HG03432 (cell line): ENCODE data around the gene TOP2B.
A peak's percentile ranks its signal among the peaks of the same experiment; 100 is the strongest.

Source experiments
- ATAC-seq: cut with Tn5 transposase; IDR thresholded peaks from one replicate; pipeline ENCODE4 v1.9.1; 2021; ENCODE audit warnings: mild to moderate bottlenecking, moderate library complexity; ENCODE audit not compliant: unreplicated experiment

The TOP2B gene

DNA sequence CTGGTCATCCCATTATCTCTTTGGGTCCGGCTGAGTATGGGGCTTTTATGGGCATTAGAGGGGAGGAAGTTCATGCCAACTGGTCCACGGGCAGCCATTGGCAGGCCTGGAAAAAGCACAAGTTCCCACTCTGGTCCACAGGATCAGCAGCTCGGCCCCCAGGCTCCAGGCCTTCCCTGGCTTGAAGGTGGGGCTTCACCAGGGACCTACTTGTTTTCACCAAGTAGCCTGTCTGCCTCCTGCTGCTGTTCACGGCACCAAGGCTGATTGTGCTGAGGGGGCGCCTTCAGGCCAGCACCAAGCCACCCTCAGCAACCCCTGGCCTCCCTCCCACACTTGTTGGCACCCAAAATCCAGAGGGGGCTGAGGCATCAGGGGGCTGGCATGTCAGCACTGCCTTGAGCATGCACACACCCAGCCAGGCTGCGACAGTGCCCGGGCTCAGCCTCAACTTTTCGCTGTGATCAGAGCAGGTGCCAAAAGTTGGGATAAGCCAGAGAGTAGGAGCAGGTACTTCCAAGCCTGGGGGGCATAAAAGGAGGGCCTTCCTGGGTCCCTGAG is 9.1 kb upstream of the TOP2B start:
- no peak for ATAC-seq

DNA sequence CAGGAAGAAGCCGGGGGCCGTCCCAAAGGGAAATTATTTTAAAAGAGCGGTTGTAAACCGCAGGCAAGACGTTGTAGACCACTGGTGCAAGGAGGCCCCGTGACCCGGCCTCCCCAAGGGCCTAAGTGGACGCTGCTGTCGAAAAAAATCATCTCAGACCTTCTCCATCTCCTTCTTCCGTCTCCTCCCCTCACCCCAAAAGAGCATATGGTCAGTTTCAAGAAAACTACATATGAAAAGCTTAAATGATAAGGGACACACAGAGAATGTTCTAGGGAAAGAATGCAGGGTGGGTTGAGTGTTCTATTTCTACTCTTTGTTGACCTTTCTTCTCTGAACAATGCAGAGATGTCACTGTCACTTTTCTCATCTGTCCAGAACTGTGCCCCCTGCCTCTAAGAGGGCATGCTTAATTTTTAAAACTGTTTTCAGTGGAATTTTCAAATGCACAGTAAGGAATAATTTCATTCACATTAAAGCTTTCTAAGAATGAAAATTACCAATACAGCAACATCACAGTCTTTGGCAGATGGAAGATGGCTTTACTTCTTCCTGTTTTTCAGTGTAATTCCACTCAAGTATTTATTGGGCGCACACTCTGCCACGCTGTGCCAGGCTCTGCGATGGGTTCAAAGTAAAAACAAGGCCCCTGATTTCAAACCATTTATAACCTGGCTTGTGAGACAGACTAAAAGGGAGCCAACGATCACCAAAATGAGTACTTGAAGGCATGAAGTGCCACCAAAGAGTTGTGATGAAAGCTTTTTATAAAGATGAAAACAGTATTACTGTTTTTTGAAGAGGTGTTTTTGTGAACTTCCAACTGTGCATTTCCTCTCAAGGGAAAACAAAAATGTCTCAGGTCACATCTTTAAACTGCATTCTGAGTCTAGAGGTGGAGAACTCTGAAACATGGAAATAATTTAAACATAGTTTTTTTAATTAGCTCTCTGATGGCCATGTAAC is 891 bp upstream of the TOP2B start:
- peak; percentile 28 for ATAC-seq

DNA sequence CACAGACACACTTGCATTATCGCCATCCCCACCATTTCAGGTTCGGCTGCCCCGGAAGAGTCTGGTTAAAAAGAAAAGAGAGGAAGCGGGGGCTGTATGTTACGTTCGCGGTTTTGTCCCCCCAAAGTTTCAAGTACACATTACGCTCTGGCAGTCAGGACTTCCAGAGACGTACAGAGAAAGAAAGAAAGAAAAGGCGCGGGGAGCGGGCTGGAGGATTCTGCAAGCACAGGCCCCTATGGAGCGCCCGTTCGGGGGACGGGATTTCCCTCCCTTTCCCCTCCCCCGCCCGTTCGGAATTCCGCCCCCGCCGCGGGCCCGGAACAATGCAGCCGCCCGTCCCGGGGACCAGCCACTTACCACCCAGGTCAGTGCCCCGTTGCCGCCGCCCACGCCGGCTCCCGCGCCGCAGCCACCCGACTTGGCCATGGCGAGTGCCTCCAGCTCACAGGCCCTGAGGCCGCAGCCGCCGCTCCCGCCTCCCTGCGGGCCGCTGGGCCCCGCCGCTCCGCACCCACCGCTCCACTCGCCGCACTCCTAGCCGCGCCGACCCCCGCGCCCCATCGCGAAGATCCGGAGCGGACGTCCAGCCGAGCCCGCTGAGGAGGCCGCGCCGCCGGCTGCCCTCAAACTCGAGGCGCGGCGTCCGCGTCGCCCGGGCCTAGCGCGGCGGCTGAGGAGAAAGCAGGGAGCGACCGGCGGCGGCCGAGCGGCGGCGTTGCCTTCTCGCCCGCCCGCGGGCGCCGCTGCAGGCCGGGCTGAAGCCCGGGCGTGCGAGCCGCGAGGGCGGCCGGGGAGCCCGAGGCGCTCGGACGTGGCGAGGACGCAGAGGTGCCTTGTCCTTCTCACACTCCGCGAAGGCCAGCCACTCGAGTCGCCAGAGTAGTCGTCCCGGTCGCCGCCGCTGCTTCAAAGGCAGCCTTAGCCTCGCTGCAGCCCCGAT is 567 bp downstream of the TOP2B start:
- peak; percentile 35 for ATAC-seq

DNA sequence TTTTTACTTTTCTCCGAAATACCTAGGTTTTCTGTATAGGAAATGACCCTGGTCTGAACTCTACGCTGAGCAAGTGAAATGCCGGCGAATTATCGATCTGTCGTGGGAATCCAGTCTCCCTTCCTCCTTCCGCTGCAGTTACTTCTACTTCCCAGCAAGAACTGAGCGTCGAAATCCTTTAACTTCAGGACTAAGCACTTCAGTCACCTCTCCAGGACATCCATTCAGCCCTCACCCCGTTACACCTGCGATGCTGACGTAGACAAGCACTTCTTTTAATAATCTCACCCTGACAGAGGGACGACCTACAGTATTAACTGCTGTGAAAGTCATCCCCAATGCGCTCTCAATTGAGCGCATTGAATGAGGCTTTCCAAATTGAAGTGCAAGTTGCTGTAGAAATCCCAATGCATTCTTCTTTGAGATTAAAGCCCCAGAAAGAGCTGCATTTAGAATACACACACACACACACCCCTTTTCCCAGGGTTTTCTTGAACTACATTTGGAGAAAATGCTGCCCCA is 1.3 kb downstream of the TOP2B start:
- ATAC-seq = peak; percentile 12

DNA sequence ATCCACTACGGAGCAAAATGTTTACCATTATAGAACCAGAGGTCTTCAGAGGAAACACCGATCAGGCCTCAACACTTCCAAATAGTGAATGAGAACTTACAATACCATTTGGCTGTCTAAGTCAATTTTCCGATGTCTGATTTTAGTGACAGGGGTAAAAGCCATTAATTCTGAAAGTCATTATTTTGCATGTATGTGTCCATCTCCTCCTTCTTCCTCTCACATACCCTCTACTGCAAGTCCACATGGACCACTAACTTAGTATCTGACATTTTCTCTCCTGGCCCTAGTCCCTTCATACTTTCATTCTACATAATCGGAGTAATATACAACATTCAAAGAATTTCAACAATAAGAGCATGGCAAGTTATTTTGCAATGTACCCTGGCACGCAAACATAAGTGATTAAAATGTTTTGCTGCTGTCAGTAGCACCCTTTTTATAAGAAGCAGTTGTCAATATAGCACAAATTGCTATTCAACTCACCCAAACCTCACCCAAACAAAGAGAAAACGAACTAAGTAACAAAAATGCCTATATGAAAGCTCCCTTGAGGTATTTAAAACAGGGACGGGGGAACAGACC is 1.9 kb downstream of the TOP2B start:
- no peak for ATAC-seq

DNA sequence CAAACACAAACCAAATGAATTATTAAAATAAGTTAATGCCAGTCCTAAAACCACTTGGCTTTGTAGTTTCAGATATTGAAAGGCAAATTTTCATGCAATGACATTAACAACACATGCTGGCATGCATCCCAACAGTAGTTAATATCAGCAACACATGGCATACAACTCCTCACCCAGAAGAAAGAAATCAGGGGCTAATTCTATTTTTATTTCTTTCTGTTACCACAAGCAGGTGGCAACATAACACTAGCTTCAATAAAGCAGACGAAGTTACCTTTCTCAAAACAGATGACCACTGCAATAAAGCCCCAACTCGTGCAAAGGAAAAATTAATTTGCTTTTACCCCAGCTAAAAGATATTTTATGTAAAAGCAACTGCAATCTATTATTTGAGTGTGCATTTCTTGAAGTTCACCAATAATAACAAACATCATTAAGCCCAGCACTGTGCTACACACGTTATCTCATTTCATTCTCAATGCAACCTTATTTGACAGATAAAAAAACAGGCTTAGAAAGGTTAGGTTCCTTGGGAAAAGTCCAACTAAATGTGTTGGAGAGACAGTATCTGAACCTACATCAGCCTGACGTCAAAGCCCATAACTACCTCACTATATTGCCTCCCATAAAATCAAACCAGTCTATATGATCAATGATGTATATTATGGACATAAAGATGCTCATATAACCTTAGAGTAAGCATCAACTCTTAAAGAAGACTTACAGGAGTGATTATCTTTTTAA is 2.8 kb downstream of the TOP2B start:
- ATAC-seq = no peak

DNA sequence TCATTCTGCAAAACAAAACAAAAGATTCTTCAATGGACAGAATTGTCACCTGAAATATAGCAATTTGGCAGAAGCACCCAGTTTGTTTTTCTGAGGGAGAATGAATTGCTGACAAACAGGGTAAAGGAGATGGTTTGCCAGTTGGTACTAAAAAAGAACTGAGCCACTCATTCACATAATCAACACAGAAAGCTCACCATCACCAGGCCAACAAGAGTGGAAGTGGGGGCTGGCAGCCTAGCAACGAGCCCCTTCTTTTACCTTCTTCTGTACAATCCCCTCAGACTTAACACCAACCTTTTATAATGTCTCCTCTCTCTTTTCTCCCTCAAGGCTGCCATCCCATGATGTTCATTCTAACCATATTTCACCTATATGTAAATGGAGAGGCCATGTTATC is 5.9 kb downstream of the TOP2B start:
- ATAC-seq = no peak

DNA sequence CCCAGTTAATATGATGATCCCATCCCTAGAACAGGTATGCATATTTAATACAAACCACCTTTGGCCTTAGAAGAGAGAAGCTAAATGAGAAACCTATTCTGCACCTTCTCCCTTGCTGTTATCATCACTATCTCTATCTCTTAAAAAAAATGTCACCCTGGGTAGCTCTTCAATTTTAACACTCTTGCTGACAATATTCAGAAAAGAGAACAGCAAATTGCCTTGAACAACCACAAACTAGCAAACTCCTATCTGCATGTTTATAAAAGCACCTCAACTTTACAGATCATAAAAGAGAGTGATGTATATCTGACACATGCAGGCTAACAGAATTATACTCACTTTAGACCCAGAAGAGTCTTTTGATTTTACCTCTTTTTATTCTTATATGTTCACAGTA is 7.4 kb downstream of the TOP2B start:
- ATAC-seq = no peak

DNA sequence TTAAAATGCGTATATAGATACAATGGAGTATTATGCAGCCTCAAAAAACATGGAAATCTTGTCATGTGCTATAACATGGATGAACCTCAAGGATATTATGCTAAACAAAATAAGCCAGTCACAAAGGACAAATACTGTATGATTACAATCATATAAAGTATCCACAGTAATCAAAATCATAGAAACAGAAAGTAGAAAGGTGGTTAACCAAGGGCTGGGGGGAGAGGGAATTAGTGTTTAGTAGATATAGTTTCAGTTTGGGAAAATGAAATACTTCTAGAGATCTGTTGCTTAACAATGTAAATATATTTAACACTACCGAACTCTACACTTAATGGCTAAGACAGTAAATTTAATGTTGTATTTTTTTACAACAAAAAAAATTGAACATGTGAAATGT is 9.0 kb downstream of the TOP2B start:
- ATAC-seq = no peak

DNA sequence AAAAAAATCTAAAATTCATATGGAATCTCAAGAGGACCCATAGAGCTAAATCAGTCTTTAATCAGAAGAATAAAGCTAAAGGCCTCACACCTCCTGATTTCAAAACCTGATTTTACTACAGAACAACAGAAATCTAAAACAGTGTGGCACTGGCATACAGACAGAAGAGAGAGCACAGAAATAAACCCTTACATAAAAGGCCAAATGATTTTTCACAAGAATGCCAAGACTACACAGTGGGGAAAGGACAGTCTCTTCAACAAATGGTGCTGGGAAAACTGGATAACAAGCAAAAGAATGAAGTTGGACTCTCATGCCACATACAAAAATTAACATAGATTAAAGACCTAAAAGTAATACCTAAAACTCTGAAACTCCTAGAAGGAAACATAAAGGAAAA is 10.1 kb downstream of the TOP2B start:
- ATAC-seq = no peak

DNA sequence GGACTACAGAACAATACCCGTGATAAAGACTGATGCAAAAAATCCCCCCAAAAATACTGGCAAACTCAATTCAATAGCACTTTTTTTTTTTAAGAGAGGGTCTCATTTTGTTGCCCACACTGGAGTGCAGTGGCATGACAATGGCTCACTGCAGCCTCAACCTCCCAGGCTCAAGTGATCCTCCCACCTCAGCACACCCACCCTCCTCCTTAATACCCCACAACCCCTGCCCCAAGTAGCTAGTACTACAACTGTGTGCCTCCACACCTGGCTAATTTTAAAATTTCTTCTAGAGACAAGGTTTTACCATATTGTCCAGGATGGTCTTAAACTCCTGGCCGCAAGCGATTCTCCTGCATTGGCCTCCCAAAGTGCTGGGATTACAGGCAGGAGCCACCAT is 11.4 kb downstream of the TOP2B start:
- ATAC-seq = no peak

DNA sequence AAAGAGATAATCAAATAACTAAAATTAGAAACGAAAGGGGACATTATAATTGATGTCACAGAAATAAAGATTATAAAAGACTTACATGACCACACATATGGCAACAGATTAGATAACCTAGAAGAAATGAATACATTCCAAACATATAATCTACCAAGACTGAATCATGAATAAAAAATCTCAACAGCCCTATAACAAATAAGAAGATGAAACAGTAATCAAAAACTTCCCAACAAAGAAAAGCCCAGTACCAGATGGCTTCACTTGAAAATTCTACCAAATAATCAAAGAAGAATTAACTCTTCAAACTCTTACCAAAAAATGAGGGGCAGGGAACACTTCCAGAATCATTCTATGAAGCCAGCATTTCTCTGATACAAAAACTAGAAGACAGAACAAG is 11.8 kb downstream of the TOP2B start:
- no peak for ATAC-seq

DNA sequence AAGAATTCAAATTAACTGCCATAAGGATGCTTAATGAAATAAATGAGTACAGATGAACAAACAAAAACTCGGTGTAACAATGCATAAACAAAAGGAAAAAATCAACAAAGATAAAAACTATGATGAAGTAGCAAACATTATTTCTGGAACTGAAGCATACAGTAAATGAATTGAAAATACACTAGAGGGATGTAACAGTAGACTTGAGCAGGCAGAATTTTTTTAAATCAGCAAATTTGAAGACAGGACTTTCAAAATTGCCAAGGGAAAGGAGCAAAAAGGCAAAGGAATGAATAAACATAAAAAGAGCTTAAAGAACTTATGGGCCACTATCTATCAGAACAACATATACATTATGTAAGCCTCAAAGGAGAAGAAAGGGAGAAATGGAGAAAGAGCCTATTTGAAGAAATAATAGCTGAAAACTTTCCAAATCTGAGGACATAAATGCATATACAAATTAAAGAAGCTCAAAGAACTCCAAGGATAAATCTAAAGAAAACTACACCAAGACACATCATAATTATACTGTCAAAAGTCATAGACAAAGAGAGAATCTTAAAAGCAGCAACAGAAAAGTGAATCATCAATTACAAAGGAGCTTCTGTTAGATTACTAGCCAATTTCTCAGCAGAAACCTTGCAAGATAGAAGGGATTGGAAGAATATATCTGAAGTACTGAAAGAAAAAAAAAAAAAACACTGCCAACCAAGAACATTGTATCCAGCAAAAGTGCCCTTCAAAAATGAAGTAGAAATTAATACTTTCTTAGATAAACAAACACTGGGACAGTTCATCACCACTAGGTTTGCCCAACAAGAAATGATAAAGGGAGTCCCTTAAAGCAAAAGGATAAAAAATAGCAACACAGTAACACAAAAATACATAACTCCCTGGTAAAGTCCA is 15.5 kb downstream of the TOP2B start:
- ATAC-seq = no peak

DNA sequence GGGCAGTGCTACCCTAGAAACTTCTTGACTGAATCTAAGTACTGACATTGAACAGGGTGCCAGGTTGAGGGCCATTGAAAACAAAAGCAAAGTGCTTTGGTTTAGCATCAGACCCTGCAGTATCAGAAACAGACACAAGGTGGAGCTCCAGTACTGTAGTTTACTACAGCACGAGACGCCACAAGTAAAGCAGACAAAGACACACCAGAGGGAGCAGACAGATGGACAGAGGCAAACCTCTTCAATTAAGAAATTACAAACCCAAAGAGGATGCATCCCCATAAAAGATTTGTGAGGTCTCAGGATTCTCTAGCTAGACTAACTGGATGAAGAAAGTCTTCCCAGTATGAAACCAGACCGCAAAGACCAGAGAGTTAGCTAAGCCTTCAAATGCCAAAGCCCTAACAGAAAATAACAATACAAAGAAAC is 16.6 kb downstream of the TOP2B start:
- ATAC-seq = peak; percentile 97

DNA sequence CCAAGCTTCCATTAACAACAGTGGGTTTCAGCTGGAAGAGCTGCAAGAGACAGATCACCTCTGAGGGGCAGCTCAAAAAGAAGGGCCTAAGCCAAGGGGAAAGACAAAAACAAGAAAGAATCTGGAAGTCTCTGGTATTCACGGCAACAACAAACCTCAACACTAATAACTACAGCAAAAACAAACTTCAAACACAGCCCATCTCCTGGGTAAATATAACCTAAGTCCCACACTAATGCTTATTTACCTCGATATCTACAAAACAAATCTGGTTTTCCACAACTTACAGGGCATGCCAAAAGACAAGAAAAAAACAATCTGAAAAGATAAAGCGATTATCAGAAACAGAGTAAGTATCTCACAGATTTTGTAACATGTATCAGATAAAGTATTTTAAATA is 29.7 kb downstream of the TOP2B start:
- no peak for ATAC-seq

DNA sequence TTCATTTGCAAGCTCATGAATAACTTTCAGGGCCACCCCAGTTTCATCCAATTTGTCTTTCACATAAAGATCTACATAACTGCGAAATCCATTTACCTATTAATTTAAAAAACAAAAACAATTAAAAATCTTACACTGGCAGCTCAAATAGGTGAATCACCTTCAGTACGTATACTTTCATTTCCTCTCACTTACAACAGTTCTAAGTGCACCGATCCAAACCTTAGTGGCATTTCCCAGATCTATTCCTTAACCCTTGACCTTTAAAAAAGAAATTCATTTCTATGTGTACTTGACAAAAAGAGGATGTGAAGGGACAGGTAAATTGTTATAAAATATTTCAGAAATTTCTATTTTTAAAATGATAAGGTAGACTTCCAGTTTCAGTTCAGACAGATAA is 30.8 kb downstream of the TOP2B start:
- peak; percentile 55 for ATAC-seq

DNA sequence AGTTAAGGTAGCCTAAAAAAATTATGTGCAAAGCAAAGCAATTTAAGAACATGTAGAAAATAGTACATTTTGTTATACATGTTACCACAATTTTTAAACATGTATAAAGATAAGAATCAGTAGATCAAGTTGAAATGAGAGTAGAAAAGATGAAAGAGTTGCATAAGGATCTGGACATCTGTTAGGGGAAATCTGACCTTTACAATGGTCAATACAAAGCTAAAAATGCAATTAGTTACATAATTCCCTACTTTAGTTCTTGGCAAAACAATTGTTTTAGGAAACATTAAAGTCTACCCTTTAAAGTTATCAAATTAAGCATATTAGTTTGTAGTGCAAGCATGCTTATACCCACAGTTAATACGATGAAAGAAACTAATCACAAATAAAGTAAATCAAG is 32.7 kb downstream of the TOP2B start:
- ATAC-seq = no peak

DNA sequence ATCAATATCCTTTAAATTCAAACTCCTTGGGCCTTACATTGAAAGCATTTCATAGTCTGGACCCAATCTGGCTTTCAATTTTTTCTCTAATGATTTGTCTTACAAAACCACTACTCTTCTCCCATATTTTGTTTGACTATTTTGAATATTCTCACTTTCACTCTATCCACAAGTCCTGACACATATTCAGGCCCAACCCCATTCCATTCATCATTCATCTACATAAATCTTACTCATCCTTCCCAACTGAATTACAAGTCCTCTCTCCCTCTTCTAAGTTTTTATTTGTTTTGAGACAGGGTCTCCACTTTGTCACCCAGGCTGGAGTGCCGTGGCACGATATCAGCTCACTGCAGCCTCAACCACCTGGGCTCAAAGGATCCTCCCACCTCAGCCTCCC is 43.6 kb downstream of the TOP2B start:
- no peak for ATAC-seq

DNA sequence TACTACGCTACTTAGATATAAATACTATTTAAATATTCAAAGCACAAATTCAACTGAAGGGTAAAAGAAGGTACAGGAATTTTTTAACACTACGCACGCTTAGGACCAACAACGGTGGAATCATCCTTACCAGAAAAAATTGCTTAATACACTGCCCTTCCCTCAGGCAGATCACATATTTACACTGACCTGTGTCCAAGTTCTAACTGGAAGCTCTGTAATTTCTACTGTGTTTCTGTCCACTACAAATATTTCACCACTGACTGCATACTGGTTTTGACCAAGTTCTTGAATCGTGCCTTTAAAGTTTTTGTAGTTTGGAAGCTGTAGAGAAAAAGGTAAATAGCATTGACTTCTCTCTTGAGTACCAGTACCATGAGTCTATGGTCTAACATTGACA is 44.2 kb downstream of the TOP2B start:
- ATAC-seq = no peak
